ENCODE data around the gene IFT20. TPM values are rescaled to one million over a fixed set of nuclear protein-coding genes. Genes with fewer than 3 reads are reported as not detected.

The IFT20 gene
- total and polyA plus RNA-seq, 3 donors from 2014 or later = 79.8 to 104 (median 94.8) TPM

DNA sequence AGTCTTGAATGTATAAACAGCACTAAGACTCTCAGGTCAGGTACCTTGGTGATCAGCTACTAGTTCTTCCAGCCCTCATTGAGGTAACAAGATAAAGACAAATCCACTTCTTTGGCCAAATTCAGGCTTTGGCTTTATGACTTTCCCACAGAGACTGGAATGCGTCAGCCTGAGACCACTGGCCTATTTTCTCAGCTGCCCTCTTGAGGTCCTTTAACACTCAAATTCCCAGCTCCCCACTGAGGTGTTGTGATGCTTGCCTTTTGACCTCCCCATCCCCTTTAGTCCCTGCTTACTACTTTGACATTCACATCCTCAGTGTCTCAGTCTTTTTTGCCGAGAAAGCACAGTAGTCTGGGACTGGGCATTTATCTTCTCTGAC lies 10.9 kb upstream of the IFT20 start:
- H3K27me3 ChIP-seq = no peaks in the 10 kb centered on the region
- no peaks in the 10 kb centered on the region for H3K36me3 ChIP-seq (ENCODE audit: low read depth, missing control alignments)
- peaks cover 25% of the 10 kb centered on the region for H3K4me1 ChIP-seq
- no peak for DNase-seq
- 66 to 84% methylated on average over 2 of the region's 2 CpGs for WGBS, 2 donors
- TF ChIP-seq POLR2A (IDR thresholded peaks at IDR 0.05) (no peak), CTCF (IDR thresholded peaks at IDR 0.05) (no peak)
- H3K27ac ChIP-seq = peak overlapping the region; percentile 39 to 47
- no peaks in the 10 kb centered on the region for H3K9me3 ChIP-seq
- intact Hi-C loops (cut with DNase I; ENCODE audit: low total_unique reads) = no loop called here
- no peak overlapping the region for H3K4me3 ChIP-seq

- TF ChIP-seq POLR2A (IDR thresholded peaks at IDR 0.05) = no peak
- no peak for TF ChIP-seq CTCF (IDR thresholded peaks at IDR 0.05)
- peaks cover 25% of the 10 kb centered on the region for H3K4me1 ChIP-seq
- H3K4me3 ChIP-seq = no peak overlapping the region
- no peak for DNase-seq
- no peaks in the 10 kb centered on the region for H3K9me3 ChIP-seq
- H3K27me3 ChIP-seq = no peaks in the 10 kb centered on the region
- intact Hi-C loops (cut with DNase I; ENCODE audit: low total_unique reads) = no loop called here
- H3K27ac ChIP-seq = peak overlapping the region in 1 of 2 donors; percentile 39
- 74 to 77% methylated on average over 11 to 13 of the region's 13 CpGs for WGBS, 2 donors
- H3K36me3 ChIP-seq (ENCODE audit: low read depth, missing control alignments) = no peaks in the 10 kb centered on the region
These were observed 10.3 kb upstream of the IFT20 start for GRCh38 chr17:28345419-28346198.

DNA sequence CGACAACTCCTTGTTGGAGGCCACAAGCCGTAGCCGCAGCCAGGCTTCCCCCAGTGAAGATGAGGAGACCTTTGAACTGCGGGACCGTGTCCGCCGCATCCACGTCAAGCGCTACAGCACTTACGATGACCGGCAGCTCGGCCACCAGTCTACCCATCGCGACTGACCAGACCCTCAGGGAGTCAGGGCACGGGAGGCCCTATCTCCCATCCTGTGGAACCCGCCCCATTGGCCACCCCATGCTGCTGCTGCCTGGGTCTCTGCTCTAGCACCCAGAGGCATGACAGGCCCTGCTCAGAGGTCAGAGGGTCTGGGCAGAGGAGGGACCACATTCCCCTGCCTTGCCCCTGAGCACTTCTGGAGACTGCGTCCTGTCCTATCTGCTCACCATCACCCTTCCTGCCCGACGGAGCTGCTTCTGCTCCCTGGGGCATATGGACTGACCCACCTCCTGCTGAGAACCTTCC lies 9.2 kb upstream of the IFT20 start:
- H3K27me3 ChIP-seq = no peaks in the 10 kb centered on the region
- no peak for TF ChIP-seq CTCF (IDR thresholded peaks at IDR 0.05)
- no peak for TF ChIP-seq POLR2A (IDR thresholded peaks at IDR 0.05)
- H3K36me3 ChIP-seq (ENCODE audit: low read depth, missing control alignments) = no peaks in the 10 kb centered on the region
- H3K27ac ChIP-seq = no peak overlapping the region
- H3K9me3 ChIP-seq = no peaks in the 10 kb centered on the region
- intact Hi-C loops (cut with DNase I; ENCODE audit: low total_unique reads) = no loop called here
- no peak for DNase-seq
- WGBS, 2 donors = 90 to 96% methylated on average over 15 to 19 of the region's 19 CpGs
- peaks cover 25% of the 10 kb centered on the region for H3K4me1 ChIP-seq
- no peak overlapping the region for H3K4me3 ChIP-seq

DNA sequence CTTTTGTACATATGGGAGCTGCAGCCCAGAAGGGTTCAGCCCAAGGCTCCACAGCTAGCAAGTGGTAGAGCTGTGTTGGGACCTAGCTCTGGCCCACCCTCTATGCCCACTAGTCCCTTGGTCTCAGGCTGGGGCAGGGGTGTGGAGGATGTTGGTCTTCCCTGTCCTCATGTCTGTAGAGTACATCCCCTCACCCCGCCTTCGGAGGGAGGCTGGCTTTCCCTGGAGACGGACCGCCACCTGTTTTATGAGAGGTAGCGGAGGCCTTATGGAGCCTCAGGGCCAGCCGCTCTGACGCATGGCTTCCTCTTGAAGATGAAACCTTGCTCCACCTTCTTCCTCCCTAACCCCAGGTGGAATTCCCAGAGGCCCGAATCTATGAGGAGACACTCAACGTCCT lies 8.7 kb upstream of the IFT20 start:
- Histone ChIP-seq H3K4me3 (no peak overlapping the region), H3K36me3 (ENCODE audit: low read depth, missing control alignments) (no peaks in the 10 kb centered on the region), H3K27me3 (no peaks in the 10 kb centered on the region), H3K27ac (no peak overlapping the region), H3K4me1 (peaks cover 25% of the 10 kb centered on the region), H3K9me3 (no peaks in the 10 kb centered on the region)
- no peak for DNase-seq
- TF ChIP-seq CTCF (IDR thresholded peaks at IDR 0.05) (no peak), POLR2A (IDR thresholded peaks at IDR 0.05) (no peak)
- intact Hi-C loops (cut with DNase I; ENCODE audit: low total_unique reads) = no loop called here
- WGBS, 2 donors = 94 to 97% methylated on average over 9 of the region's 9 CpGs

DNA sequence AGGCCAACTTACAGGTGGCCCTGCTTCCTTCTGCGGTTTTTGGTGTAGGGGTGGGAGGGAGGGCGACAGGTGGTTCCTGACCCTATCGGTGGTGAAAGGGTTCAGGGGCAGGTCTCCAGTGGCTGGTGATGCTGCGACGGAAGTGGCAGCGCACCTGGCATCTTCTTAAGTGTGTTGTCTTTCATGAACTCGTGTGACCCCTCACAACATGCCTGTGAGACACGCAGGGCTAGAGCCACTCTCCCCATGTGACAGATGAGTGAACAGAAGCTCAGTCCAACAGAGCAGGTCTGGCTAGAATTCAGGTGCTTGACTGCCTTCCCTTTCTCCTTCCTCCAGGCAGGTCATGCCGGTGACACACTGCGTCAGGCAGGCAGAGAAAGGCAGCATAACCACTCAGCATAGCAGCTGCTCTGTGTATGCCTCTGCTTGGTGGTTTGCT lies 8.2 kb upstream of the IFT20 start:
- peaks cover 26% of the 10 kb centered on the region for H3K4me1 ChIP-seq
- no peak overlapping the region for H3K4me3 ChIP-seq
- H3K27ac ChIP-seq = no peak overlapping the region
- no peak for DNase-seq
- H3K9me3 ChIP-seq = no peaks in the 10 kb centered on the region
- no peak for TF ChIP-seq POLR2A (IDR thresholded peaks at IDR 0.05)
- no peak for TF ChIP-seq CTCF (IDR thresholded peaks at IDR 0.05)
- H3K27me3 ChIP-seq = no peaks in the 10 kb centered on the region
- no peaks in the 10 kb centered on the region for H3K36me3 ChIP-seq (ENCODE audit: low read depth, missing control alignments)
- intact Hi-C loops (cut with DNase I; ENCODE audit: low total_unique reads) = no loop called here
- 81 to 87% methylated on average over 10 of the region's 10 CpGs for WGBS, 2 donors
